Caco-2 (cell line): Measurements from ENCODE around the gene ANKMY1. TPM values are rescaled to one million over a fixed set of nuclear protein-coding genes. Genes with fewer than 3 reads are reported as not detected.
A peak's percentile ranks its signal among the peaks of the same experiment; 100 is the strongest.

Experiments used
- BruUV-seq: library from RNA; stranded (reverse); fragments of 400-500 nt; replicated peaks from 2 replicates; lab custom pipeline; 2021; lab: Mats Ljungman, UMichigan
- CTCF ChIA-PET: fragments of 300-600 bp; sonication (Branson Sonifier 250); formaldehyde crosslinking; loops from one replicate; lab custom pipeline; 2022; ENCODE audit warnings: antibody characterized with exemption; lab: Charles Lee
- POLR2A ChIA-PET: fragments of 300-600 bp; sonication (Branson Sonifier 250); formaldehyde crosslinking; loops from one replicate; lab custom pipeline; 2022; ENCODE audit warnings: antibody characterized with exemption; lab: Charles Lee
- DNase-seq, 2 experiments: peaks; one replicate each; pipeline versions ENCODE4 v3.0.0 to v3.0.0-alpha.2; 2020 to 2022
- H3K27me3 ChIP-seq: replicated peaks from 2 replicates; pipeline ENCODE4 v1.6.0; 2011; ENCODE audit warnings: low read length; ENCODE audit not compliant: control insufficient read depth, insufficient read depth
- H3K36me3 ChIP-seq: 2 replicates; pipeline ENCODE4 v1.5.1; 2011; ENCODE audit warnings: low read length; ENCODE audit not compliant: control insufficient read depth, insufficient read depth
- H3K4me1 ChIP-seq: fragments of 250-450 bp; sonication (Bioruptor Pico); 2 replicates; pipeline ENCODE4 v1.5.1; 2020; ENCODE audit warnings: mild to moderate bottlenecking
- H3K4me3 ChIP-seq: 2 replicates; pipeline ENCODE4 v1.5.1; 2011; ENCODE audit warnings: low read depth, mild to moderate bottlenecking, control low read depth, low read length
- H3K9me3 ChIP-seq: fragments of 250-450 bp; sonication (Bioruptor Pico); 2 replicates; pipeline ENCODE4 v1.5.1; 2020; ENCODE audit warnings: mild to moderate bottlenecking, moderate library complexity
- H3K27ac Mint-ChIP-seq: one replicate; pipeline ENCODE4 v1.8.0; 2022; ENCODE audit warnings: mixed read lengths; ENCODE audit not compliant: unreplicated experiment
- H3K27me3 Mint-ChIP-seq: one replicate; pipeline ENCODE4 v1.8.0; 2022; ENCODE audit warnings: mixed read lengths; ENCODE audit not compliant: insufficient read depth, unreplicated experiment
- H3K36me3 Mint-ChIP-seq: one replicate; pipeline ENCODE4 v1.8.0; 2022; ENCODE audit warnings: mild to moderate bottlenecking, mixed read lengths; ENCODE audit not compliant: insufficient read depth, unreplicated experiment
- H3K4me1 Mint-ChIP-seq: one replicate; pipeline ENCODE4 v1.8.0; 2022; ENCODE audit warnings: low read depth, mixed read lengths; ENCODE audit not compliant: unreplicated experiment
- H3K4me3 Mint-ChIP-seq: one replicate; pipeline ENCODE4 v1.8.0; 2022; ENCODE audit warnings: mild to moderate bottlenecking, moderate library complexity, mixed read lengths; ENCODE audit not compliant: unreplicated experiment
- H3K9me3 Mint-ChIP-seq: one replicate; pipeline ENCODE4 v1.8.0; 2022; ENCODE audit warnings: mixed read lengths; ENCODE audit not compliant: unreplicated experiment
- intact Hi-C: fragments of 100-400 bp; cut with micrococcal nuclease; formaldehyde crosslinking; loops from one replicate; pipeline ENCODE4 v1.10.0; 2022; ENCODE audit not compliant: unreplicated experiment
- total RNA-seq: library from RNA; stranded (reverse); gene quantifications from 2 replicates; pipeline ENCODE4 v1.2.3, GENCODE V29; 2022
- TF ChIP-seq, protein P1 (sequence below), 2 experiments: fragments of 200-600 bp in 1 of 2; IDR thresholded peaks; 1 replicate in 1 of 2; 2 replicates in 1 of 2; pipeline versions ENCODE4 v1.5.1 to v1.8.0; 2011 to 2022; ENCODE audit warnings: antibody characterized with exemption in 1 of 2, control low read depth in 1 of 2, inconsistent platforms in 1 of 2, low read depth in 1 of 2, low read length in 1 of 2, mild to moderate bottlenecking in 1 of 2, moderate library complexity in 1 of 2; ENCODE audit not compliant: insufficient read depth in 1 of 2, severe bottlenecking in 1 of 2, unreplicated experiment in 1 of 2

Gene ANKMY1
- total RNA-seq, 1 experiment from 2014 or later, result 12.2 TPM

DNA sequence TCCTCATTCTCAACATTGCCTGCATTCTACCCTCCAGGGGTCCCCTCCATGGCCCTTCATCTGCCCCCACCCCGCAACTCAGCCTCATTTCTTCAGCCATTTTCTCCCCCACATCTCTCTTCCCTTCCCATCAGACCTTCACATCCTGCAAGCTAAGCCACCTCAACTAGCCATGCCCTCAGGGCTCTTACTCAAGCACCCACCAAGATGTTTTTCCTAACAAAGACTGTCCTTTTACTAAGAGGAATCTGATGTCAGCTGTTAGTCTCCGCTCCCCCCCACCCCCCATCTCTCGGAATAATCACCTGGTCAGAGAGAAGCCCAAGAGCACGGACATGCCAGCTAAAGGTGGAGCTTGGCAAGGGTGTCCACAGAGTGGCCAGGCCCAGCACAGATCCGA lies 24.0 kb upstream of the ANKMY1 start:
- H3K9me3 Mint-ChIP-seq, result no peaks in the 10 kb centered on the region
- no peaks in the 10 kb centered on the region for H3K27me3 ChIP-seq
- no peak overlapping the region for H3K4me3 ChIP-seq
- peaks cover 13% of the 10 kb centered on the region for H3K4me1 Mint-ChIP-seq
- H3K36me3 ChIP-seq, result peaks cover 1% of the 10 kb centered on the region; the same call in 1 of the 2 replicates
- intact Hi-C loops, result no loop called here
- no peak overlapping the region for H3K4me3 Mint-ChIP-seq
- DNase-seq, result no peak
- no peaks in the 10 kb centered on the region for H3K9me3 ChIP-seq
- H3K27ac Mint-ChIP-seq, result no peak overlapping the region
- H3K27me3 Mint-ChIP-seq, result no peaks in the 10 kb centered on the region
- BruUV-seq, result no TSS peak
- peaks cover 11% of the 10 kb centered on the region for H3K36me3 Mint-ChIP-seq
- ChIA-PET CTCF (no interaction called here), POLR2A (no interaction called here)
- TF ChIP-seq, protein P1, sequence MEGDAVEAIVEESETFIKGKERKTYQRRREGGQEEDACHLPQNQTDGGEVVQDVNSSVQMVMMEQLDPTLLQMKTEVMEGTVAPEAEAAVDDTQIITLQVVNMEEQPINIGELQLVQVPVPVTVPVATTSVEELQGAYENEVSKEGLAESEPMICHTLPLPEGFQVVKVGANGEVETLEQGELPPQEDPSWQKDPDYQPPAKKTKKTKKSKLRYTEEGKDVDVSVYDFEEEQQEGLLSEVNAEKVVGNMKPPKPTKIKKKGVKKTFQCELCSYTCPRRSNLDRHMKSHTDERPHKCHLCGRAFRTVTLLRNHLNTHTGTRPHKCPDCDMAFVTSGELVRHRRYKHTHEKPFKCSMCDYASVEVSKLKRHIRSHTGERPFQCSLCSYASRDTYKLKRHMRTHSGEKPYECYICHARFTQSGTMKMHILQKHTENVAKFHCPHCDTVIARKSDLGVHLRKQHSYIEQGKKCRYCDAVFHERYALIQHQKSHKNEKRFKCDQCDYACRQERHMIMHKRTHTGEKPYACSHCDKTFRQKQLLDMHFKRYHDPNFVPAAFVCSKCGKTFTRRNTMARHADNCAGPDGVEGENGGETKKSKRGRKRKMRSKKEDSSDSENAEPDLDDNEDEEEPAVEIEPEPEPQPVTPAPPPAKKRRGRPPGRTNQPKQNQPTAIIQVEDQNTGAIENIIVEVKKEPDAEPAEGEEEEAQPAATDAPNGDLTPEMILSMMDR (IDR thresholded peaks at IDR 0.05; ENCODE audit: insufficient read depth in 1 of 2, low read depth in 1 of 2, low read length in 1 of 2, severe bottlenecking in 1 of 2, unreplicated experiment in 1 of 2), result no peak
- H3K4me1 ChIP-seq, result no peaks in the 10 kb centered on the region

DNA sequence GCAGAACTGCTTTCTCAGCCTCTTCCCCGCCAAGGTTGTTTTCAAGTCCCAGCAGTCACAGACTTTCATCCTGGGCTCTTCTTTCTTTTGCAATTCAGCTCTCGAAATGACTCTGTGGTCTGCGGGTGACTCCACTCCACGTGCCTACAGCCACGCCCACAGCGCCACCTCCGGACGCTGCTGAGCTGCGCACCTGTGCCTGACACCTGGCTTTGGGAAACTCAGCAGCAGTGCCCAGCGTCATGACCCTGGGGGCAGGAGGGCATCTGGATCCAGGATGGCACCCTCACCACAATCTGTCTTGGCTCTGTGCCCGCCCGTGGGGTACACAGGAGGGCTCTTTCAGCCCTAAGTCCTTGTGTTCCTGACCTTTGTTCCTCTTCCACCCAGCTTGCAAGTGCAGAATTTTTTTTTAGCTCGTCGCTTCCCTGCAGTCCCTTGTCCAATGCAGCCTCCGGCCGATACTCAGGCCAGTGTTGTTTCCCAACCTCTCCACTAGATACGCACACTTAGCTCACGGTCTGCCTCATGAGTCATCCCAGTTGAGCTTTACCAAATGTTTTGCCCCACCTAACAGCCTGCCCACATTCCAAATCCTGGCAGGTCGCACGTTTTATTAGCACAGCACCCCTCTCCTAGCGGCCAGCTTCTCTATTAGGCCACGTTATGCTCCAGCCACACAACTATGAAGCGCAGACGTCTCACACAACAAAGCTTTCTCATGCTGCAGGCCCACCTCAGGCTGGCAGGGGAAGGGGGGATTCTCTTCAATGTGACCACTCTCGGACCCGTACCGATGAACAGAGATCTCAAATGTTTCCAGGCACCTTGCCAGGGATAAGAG lies 22.2 kb upstream of the ANKMY1 start:
- Mint-ChIP-seq H3K27me3 (no peaks in the 10 kb centered on the region), H3K9me3 (no peaks in the 10 kb centered on the region), H3K27ac (peak overlapping the region; percentile 65), H3K4me3 (no peak overlapping the region), H3K4me1 (peaks cover 13% of the 10 kb centered on the region), H3K36me3 (peaks cover 12% of the 10 kb centered on the region)
- Histone ChIP-seq H3K4me1 (no peaks in the 10 kb centered on the region), H3K27me3 (no peaks in the 10 kb centered on the region), H3K36me3 (peaks cover 1% of the 10 kb centered on the region; the same call in 1 of the 2 replicates), H3K4me3 (no peak overlapping the region), H3K9me3 (no peaks in the 10 kb centered on the region)
- CTCF ChIA-PET, result interaction anchor here (0.9 to 1.0 kb wide), 3 partner anchors 14 to 37 kb away, joined by 3 to 8 read pairs (median 3); no protein-coding TSS in a partner anchor
- POLR2A ChIA-PET, result interaction anchor here (0.5 kb wide), 1 partner anchor 32 kb away, joined by 9 read pairs; no protein-coding TSS in a partner anchor
- no peak for DNase-seq
- TF ChIP-seq, protein P1 (IDR thresholded peaks at IDR 0.05; ENCODE audit: insufficient read depth in 1 of 2, low read depth in 1 of 2, low read length in 1 of 2, severe bottlenecking in 1 of 2, unreplicated experiment in 1 of 2), result no peak
- intact Hi-C loops, result no loop called here
- no TSS peak for BruUV-seq

DNA sequence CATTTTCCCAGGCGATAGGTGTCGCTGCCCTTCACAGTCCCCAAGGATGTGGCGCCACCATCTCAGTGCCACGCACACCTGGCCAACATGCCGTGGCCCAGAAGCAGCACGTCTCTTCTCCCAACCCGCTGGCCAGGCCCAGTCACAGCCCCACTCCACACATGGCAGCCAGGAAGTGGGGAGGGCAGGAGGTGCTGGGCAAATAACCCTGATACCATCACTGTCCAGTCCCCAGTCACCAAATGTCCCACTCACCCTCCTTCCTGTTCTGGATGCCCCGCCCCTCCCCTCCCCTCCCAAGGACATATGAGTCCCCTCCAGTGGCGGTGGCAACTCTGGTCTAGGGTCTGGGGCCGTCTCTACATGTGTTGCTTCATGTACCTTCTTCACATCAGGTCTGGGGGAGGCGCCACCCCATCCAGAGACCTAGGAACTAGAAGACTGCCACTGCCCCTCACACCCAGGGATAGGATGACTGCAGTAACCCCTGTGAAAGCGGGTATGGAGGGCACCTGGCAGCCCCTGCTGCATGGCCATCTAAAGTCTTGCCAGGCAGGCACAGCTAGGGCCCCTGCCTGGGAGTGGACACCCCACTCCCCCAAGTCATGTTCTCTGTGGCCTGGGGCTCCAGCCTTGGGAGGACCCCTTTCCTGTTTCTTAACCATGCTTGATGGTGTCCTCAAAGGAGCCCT lies 21.4 kb upstream of the ANKMY1 start:
- Histone ChIP-seq H3K36me3 (peaks cover 1% of the 10 kb centered on the region; the same call in 1 of the 2 replicates), H3K4me1 (no peaks in the 10 kb centered on the region), H3K9me3 (no peaks in the 10 kb centered on the region), H3K27me3 (no peaks in the 10 kb centered on the region), H3K4me3 (no peak overlapping the region)
- ChIA-PET CTCF (interaction anchor here (1.0 kb wide), 1 partner anchor 13 kb away, joined by 8 read pairs; no protein-coding TSS in a partner anchor), POLR2A (no interaction called here)
- no peak for DNase-seq
- no peaks in the 10 kb centered on the region for H3K27me3 Mint-ChIP-seq
- intact Hi-C loops, result no loop called here
- peaks cover 13% of the 10 kb centered on the region for H3K4me1 Mint-ChIP-seq
- no peaks in the 10 kb centered on the region for H3K9me3 Mint-ChIP-seq
- BruUV-seq, result no TSS peak
- no peak overlapping the region for H3K4me3 Mint-ChIP-seq
- peaks cover 13% of the 10 kb centered on the region for H3K36me3 Mint-ChIP-seq
- H3K27ac Mint-ChIP-seq, result no peak overlapping the region
- TF ChIP-seq, protein P1 (IDR thresholded peaks at IDR 0.05; ENCODE audit: insufficient read depth in 1 of 2, low read depth in 1 of 2, low read length in 1 of 2, severe bottlenecking in 1 of 2, unreplicated experiment in 1 of 2), result no peak
